ENCODE measurements around the gene FAM78B. TPM values are rescaled to one million over a fixed set of nuclear protein-coding genes. Genes with fewer than 3 reads are reported as not detected.

FAM78B gene
- total and polyA plus RNA-seq, 2 donors (not counting 3 experiments of a cell fraction or from before 2014, with no cell fraction given): 0.10 TPM; not detected in 1

DNA sequence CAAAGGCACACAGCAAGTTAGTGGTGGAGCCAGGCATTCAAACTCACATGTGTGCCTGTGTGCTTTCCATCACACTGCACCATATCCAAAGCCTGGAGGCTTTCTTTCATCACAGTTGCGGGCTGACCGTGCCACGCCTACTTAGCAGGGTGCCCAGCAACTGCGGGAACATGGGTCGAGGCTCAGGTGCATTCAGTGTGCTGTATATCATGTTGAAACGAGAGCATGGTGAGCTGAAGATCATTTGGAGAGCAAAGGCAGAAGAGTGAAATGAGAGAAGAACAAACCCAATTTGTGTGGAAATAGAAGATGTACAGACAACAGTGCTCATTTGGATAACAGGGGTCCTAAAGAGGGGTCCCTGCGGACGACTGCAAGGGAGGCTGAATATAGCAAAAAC is 46.5 kb downstream of the FAM78B start:
- dilution Hi-C loops (cut with MboI; ENCODE audit: extremely low pct_ligation_motif_present, low sequenced_read_pairs): no loop called here
- BruUV-seq (replicated peaks): no TSS peak

More for the DNA sequence above, 46.5 kb downstream of the FAM78B start:
- CTCF ChIA-PET: interaction anchor here (0.8 kb wide), 1 partner anchor 12 kb away, joined by 3 read pairs; no protein-coding TSS in a partner anchor
- Histone ChIP-seq H3K4me2 (ENCODE audit: insufficient read depth, low read length) (no peak overlapping the region), H3K36me3 (ENCODE audit: control insufficient read depth in 2 of 2, extremely low read depth in 1 of 2, insufficient read depth in 2 of 2, low read length in 2 of 2) (no peaks in the 10 kb centered on the region), H4K20me1 (replicated peaks; ENCODE audit: control insufficient read depth, extremely low read depth, insufficient read depth, low read length) (no peaks in the 10 kb centered on the region), H2AFZ (ENCODE audit: low read depth, low read length) (no peak overlapping the region), H3K4me1 (ENCODE audit: control insufficient read depth, extremely low read depth, insufficient read depth, low read length) (no peaks in the 10 kb centered on the region), H3K9me1 (replicated peaks; ENCODE audit: control insufficient read depth, extremely low read depth, insufficient read depth, low read length) (no peaks in the 10 kb centered on the region), H3K79me2 (ENCODE audit: control insufficient read depth, insufficient read depth, low read length) (no peaks in the 10 kb centered on the region), H3K9ac (replicated peaks; ENCODE audit: extremely low read depth, insufficient read depth, low read length) (no peak overlapping the region), H3K27ac (ENCODE audit: insufficient read depth, low read depth, low read length) (no peak overlapping the region), H3K9me3 (replicated peaks; ENCODE audit: control insufficient read depth, insufficient read depth, low read length) (no peaks in the 10 kb centered on the region), H3K27me3 (ENCODE audit: control insufficient read depth in 2 of 2, insufficient read depth in 2 of 2, low read length in 2 of 2) (no peaks in the 10 kb centered on the region), H3K4me3 (replicated peaks in 1 of 3; ENCODE audit: insufficient read depth in 1 of 3, low read depth in 1 of 3, low read length in 3 of 3) (no peak overlapping the region)
- FAIRE-seq (no peak), DNase-seq (ENCODE audit: low read depth, low spot score) (no peak)
- intact Hi-C loops (cut with micrococcal nuclease): no loop called here
- TF ChIP-seq JUN (IDR thresholded peaks at IDR 0.05; ENCODE audit: borderline replicate concordance, insufficient read depth, insufficient read length, low read depth) (no peak), POLR2A (IDR thresholded peaks at IDR 0.05; ENCODE audit: low read depth, low read length) (no peak), MYC (IDR thresholded peaks at IDR 0.05; ENCODE audit: low read depth, low read length) (no peak), EZH2 (IDR thresholded peaks at IDR 0.05; ENCODE audit: borderline replicate concordance, low read depth, low read length, severe bottlenecking) (no peak), GATA2 (IDR thresholded peaks at IDR 0.05; ENCODE audit: insufficient read depth, insufficient read length, low read depth, low read length) (no peak), FOS (IDR thresholded peaks at IDR 0.05; ENCODE audit: borderline replicate concordance, insufficient read depth, low read length) (no peak), POLR2AphosphoS5 (IDR thresholded peaks at IDR 0.05; ENCODE audit: insufficient read depth, low read depth, low read length) (no peak)
- TF ChIP-seq, protein P1, sequence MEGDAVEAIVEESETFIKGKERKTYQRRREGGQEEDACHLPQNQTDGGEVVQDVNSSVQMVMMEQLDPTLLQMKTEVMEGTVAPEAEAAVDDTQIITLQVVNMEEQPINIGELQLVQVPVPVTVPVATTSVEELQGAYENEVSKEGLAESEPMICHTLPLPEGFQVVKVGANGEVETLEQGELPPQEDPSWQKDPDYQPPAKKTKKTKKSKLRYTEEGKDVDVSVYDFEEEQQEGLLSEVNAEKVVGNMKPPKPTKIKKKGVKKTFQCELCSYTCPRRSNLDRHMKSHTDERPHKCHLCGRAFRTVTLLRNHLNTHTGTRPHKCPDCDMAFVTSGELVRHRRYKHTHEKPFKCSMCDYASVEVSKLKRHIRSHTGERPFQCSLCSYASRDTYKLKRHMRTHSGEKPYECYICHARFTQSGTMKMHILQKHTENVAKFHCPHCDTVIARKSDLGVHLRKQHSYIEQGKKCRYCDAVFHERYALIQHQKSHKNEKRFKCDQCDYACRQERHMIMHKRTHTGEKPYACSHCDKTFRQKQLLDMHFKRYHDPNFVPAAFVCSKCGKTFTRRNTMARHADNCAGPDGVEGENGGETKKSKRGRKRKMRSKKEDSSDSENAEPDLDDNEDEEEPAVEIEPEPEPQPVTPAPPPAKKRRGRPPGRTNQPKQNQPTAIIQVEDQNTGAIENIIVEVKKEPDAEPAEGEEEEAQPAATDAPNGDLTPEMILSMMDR (IDR thresholded peaks at IDR 0.05; ENCODE audit: extremely low read depth in 1 of 2, insufficient read depth in 1 of 2, low read depth in 1 of 2, low read length in 2 of 2): no peak
- TF ChIP-seq, protein P2, sequence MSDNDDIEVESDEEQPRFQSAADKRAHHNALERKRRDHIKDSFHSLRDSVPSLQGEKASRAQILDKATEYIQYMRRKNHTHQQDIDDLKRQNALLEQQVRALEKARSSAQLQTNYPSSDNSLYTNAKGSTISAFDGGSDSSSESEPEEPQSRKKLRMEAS (IDR thresholded peaks at IDR 0.05; ENCODE audit: insufficient read depth, insufficient read length): no peak
- POLR2A ChIA-PET: no interaction called here
